ENCODE measurements around the gene NRXN3. TPM values are rescaled to one million over a fixed set of nuclear protein-coding genes. Genes with fewer than 3 reads are reported as not detected.

Gene NRXN3
- total and polyA plus RNA-seq, 4 donors = 0.07 to 1.2 (median 0.23) TPM

DNA sequence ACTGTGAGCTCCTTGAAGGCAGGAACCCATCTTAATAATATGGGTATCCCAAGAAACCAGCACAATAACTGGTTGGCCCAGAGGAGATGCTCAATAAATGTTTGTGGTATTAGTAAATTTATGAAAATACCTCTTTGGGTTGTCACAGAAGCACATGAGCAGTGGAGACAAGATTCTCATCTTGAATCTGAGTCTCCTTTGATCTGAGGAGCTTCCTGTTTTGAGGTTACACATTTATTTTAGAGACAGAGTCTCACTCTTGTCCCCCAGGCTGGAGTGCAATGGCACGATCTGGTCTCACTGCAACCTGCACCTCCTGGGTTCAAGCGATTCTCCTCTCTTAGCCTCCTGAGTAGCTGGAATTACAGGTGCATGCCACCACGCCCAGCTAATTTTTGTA lies 247.4 kb downstream of the NRXN3 start (continued):
- TF ChIP-seq, protein P1, sequence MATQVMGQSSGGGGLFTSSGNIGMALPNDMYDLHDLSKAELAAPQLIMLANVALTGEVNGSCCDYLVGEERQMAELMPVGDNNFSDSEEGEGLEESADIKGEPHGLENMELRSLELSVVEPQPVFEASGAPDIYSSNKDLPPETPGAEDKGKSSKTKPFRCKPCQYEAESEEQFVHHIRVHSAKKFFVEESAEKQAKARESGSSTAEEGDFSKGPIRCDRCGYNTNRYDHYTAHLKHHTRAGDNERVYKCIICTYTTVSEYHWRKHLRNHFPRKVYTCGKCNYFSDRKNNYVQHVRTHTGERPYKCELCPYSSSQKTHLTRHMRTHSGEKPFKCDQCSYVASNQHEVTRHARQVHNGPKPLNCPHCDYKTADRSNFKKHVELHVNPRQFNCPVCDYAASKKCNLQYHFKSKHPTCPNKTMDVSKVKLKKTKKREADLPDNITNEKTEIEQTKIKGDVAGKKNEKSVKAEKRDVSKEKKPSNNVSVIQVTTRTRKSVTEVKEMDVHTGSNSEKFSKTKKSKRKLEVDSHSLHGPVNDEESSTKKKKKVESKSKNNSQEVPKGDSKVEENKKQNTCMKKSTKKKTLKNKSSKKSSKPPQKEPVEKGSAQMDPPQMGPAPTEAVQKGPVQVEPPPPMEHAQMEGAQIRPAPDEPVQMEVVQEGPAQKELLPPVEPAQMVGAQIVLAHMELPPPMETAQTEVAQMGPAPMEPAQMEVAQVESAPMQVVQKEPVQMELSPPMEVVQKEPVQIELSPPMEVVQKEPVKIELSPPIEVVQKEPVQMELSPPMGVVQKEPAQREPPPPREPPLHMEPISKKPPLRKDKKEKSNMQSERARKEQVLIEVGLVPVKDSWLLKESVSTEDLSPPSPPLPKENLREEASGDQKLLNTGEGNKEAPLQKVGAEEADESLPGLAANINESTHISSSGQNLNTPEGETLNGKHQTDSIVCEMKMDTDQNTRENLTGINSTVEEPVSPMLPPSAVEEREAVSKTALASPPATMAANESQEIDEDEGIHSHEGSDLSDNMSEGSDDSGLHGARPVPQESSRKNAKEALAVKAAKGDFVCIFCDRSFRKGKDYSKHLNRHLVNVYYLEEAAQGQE (IDR thresholded peaks at IDR 0.05) = no peak
- no peak for TF ChIP-seq YY1 (IDR thresholded peaks at IDR 0.05)

DNA sequence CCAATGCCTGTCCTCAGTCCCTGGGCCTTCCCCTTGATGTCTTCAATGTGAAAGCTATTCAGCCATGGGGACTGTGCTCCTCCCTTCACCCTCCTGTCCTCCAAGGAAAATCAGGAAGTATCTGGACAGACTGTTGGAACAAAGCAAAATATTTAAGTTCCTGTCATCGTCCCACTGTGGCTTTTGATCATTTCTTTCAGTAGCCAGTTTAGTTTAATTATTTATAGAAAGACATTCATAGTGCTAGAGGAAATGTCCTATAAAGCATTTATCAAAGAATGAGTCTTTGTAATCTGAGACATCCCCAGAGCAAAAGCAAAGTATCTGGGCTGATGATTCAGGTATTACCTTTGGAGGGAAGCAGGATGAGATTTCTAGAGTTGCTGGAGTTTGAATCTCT lies 254.1 kb downstream of the NRXN3 start:
- 64% methylated on average over 1 of the region's 1 CpG for WGBS
- H3K27me3 ChIP-seq (ENCODE audit: control insufficient read depth in 4 of 4, insufficient read depth in 4 of 4, low read length in 3 of 4) = no peaks in the 10 kb centered on the region
- no peaks in the 10 kb centered on the region for H3K36me3 ChIP-seq (ENCODE audit: control insufficient read depth in 4 of 4, insufficient read depth in 3 of 4, low read depth in 1 of 4, low read length in 3 of 4)
- DNase-seq (ENCODE audit: low spot score) = no peak
- TF ChIP-seq EGR1 (IDR thresholded peaks at IDR 0.05; ENCODE audit: low read depth in 2 of 2) (no peak), HNF4A (conservative IDR thresholded peaks at IDR 0.05) (no peak), SP1 (IDR thresholded peaks at IDR 0.05) (no peak), GABPA (IDR thresholded peaks at IDR 0.05 in 1 of 2, conservative IDR thresholded peaks at IDR 0.05 in 1 of 2) (no peak), JUND (IDR thresholded peaks at IDR 0.05) (no peak), TAF1 (conservative IDR thresholded peaks at IDR 0.05) (no peak), YY1 (IDR thresholded peaks at IDR 0.05) (no peak), FOXA1 (IDR thresholded peaks at IDR 0.05) (no peak), RAD21 (IDR thresholded peaks at IDR 0.05) (no peak), RXRA (IDR thresholded peaks at IDR 0.05) (no peak), HNF4G (IDR thresholded peaks at IDR 0.05) (no peak), FOXA2 (IDR thresholded peaks at IDR 0.05) (no peak), NR2F2 (IDR thresholded peaks at IDR 0.05) (no peak)
- TF ChIP-seq, protein P2, sequence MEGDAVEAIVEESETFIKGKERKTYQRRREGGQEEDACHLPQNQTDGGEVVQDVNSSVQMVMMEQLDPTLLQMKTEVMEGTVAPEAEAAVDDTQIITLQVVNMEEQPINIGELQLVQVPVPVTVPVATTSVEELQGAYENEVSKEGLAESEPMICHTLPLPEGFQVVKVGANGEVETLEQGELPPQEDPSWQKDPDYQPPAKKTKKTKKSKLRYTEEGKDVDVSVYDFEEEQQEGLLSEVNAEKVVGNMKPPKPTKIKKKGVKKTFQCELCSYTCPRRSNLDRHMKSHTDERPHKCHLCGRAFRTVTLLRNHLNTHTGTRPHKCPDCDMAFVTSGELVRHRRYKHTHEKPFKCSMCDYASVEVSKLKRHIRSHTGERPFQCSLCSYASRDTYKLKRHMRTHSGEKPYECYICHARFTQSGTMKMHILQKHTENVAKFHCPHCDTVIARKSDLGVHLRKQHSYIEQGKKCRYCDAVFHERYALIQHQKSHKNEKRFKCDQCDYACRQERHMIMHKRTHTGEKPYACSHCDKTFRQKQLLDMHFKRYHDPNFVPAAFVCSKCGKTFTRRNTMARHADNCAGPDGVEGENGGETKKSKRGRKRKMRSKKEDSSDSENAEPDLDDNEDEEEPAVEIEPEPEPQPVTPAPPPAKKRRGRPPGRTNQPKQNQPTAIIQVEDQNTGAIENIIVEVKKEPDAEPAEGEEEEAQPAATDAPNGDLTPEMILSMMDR (IDR thresholded peaks at IDR 0.05; ENCODE audit: low read depth, low read length, missing input control) = no peak
- TF ChIP-seq, protein P3, sequence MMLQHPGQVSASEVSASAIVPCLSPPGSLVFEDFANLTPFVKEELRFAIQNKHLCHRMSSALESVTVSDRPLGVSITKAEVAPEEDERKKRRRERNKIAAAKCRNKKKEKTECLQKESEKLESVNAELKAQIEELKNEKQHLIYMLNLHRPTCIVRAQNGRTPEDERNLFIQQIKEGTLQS (IDR thresholded peaks at IDR 0.05) = no peak
- TF ChIP-seq, protein P1 (IDR thresholded peaks at IDR 0.05) = no peak
- TF ChIP-seq, protein P4, sequence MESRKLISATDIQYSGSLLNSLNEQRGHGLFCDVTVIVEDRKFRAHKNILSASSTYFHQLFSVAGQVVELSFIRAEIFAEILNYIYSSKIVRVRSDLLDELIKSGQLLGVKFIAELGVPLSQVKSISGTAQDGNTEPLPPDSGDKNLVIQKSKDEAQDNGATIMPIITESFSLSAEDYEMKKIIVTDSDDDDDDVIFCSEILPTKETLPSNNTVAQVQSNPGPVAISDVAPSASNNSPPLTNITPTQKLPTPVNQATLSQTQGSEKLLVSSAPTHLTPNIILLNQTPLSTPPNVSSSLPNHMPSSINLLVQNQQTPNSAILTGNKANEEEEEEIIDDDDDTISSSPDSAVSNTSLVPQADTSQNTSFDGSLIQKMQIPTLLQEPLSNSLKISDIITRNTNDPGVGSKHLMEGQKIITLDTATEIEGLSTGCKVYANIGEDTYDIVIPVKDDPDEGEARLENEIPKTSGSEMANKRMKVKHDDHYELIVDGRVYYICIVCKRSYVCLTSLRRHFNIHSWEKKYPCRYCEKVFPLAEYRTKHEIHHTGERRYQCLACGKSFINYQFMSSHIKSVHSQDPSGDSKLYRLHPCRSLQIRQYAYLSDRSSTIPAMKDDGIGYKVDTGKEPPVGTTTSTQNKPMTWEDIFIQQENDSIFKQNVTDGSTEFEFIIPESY (IDR thresholded peaks at IDR 0.05) = no peak
- TF ChIP-seq, protein P5, sequence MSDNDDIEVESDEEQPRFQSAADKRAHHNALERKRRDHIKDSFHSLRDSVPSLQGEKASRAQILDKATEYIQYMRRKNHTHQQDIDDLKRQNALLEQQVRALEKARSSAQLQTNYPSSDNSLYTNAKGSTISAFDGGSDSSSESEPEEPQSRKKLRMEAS (IDR thresholded peaks at IDR 0.05) = no peak
- no peak overlapping the region for H3K9ac ChIP-seq (ENCODE audit: low read depth in 1 of 2, low read length in 2 of 2)
- H3K9me3 ChIP-seq (ENCODE audit: control insufficient read depth in 4 of 4, low read length in 3 of 4) = no peaks in the 10 kb centered on the region
- H3K4me1 ChIP-seq (ENCODE audit: control insufficient read depth in 4 of 4, insufficient read depth in 4 of 4, low read length in 3 of 4) = no peaks in the 10 kb centered on the region
- no peak overlapping the region for H3K4me3 ChIP-seq (ENCODE audit: low read depth in 1 of 3, low read length in 3 of 3)
- H3K27ac ChIP-seq (ENCODE audit: low read depth in 1 of 2, low read length in 2 of 2) = no peak overlapping the region
